SK-N-MC (cell line): ENCODE results near the gene CPA5.

Source experiments
- EZH2 ChIP-seq: fragments of 200-600 bp; sonication (generic); IDR thresholded peaks from one replicate; pipeline ENCODE4 v1.6.1; 2017; ENCODE audit warnings: antibody characterized with exemption
- FOXP2 ChIP-seq: optimal IDR thresholded peaks from 2 replicates; pipeline ENCODE3; 2011; ENCODE audit warnings: mild to moderate bottlenecking, moderate library complexity; ENCODE audit not compliant: insufficient read depth; ENCODE audit errors: extremely low read length, control extremely low read depth
- POLR2AphosphoS5 ChIP-seq: IDR thresholded peaks from 2 replicates; pipeline ENCODE4 v1.6.1; 2012; ENCODE audit warnings: mild to moderate bottlenecking, low read depth, low read length, borderline replicate concordance

GRCh38 chr7:130393101-130393561, 48.5 kb downstream of the CPA5 start:
- TF ChIP-seq EZH2 (no peak), POLR2AphosphoS5 (no peak), FOXP2 (no peak)
